Osteocyte (in vitro differentiated cells): ENCODE results near the gene VCX3A. TPM values are rescaled to one million over a fixed set of nuclear protein-coding genes. Genes with fewer than 3 reads are reported as not detected.

Source experiments
- DNase-seq: peaks from one replicate; pipeline ENCODE4 v3.0.0; 2021; ENCODE audit warnings: mixed read lengths; ENCODE audit not compliant: unreplicated experiment; ENCODE audit errors: extremely low spot score
- H3K27ac Mint-ChIP-seq: one replicate; pipeline ENCODE4 v1.8.0; 2021; ENCODE audit warnings: mild to moderate bottlenecking, mixed read lengths; ENCODE audit not compliant: unreplicated experiment
- H3K27me3 Mint-ChIP-seq: one replicate; pipeline ENCODE4 v1.8.0; 2021; ENCODE audit warnings: mixed read lengths; ENCODE audit not compliant: unreplicated experiment
- H3K36me3 Mint-ChIP-seq: one replicate; pipeline ENCODE4 v1.8.0; 2021; ENCODE audit warnings: mixed read lengths; ENCODE audit not compliant: unreplicated experiment
- H3K4me1 Mint-ChIP-seq: one replicate; pipeline ENCODE4 v1.8.0; 2021; ENCODE audit warnings: mixed read lengths; ENCODE audit not compliant: unreplicated experiment
- H3K4me3 Mint-ChIP-seq: one replicate; pipeline ENCODE4 v1.8.0; 2021; ENCODE audit warnings: mild to moderate bottlenecking, moderate library complexity, mixed read lengths; ENCODE audit not compliant: unreplicated experiment
- H3K9me3 Mint-ChIP-seq: one replicate; pipeline ENCODE4 v1.8.0; 2021; ENCODE audit warnings: mixed read lengths; ENCODE audit not compliant: unreplicated experiment
- CTCF ChIP-seq: fragments of 200-600 bp; sonication (generic); IDR thresholded peaks from 2 replicates; pipeline ENCODE4 v1.5.0; 2021; ENCODE audit warnings: antibody characterized with exemption, mild to moderate bottlenecking, moderate library complexity
- total RNA-seq: library from RNA; stranded (reverse); gene quantifications from 2 replicates; pipeline ENCODE4 v1.2.1, GENCODE V29; 2021

VCX3A gene
- total RNA-seq, 1 donor from 2014 or later: 0.67 TPM

GRCh38 chrX:6500719-6501118, 34.2 kb downstream of the VCX3A start:
- DNase-seq: no peak
- Mint-ChIP-seq H3K4me1 (no peaks in the 10 kb centered on the region), H3K36me3 (no peaks in the 10 kb centered on the region)

GRCh38 chrX:6498324-6498723, 36.6 kb downstream of the VCX3A start:
- Mint-ChIP-seq H3K36me3 (no peaks in the 10 kb centered on the region), H3K9me3 (peaks cover 24% of the 10 kb centered on the region), H3K4me3 (no peak overlapping the region), H3K27me3 (no peaks in the 10 kb centered on the region), H3K27ac (no peak overlapping the region), H3K4me1 (no peaks in the 10 kb centered on the region)
- DNase-seq: no peak
- no peak for TF ChIP-seq CTCF

More at GRCh38 chrX:6500719-6501118, 34.2 kb downstream of the VCX3A start:
- no peak overlapping the region for H3K4me3 Mint-ChIP-seq
- no peaks in the 10 kb centered on the region for H3K27me3 Mint-ChIP-seq
- peaks cover 30% of the 10 kb centered on the region for H3K9me3 Mint-ChIP-seq
- no peak for TF ChIP-seq CTCF
- no peak overlapping the region for H3K27ac Mint-ChIP-seq
